ENCODE data around the gene MAPK13. TPM values are rescaled to one million over a fixed set of nuclear protein-coding genes. Genes with fewer than 3 reads are reported as not detected.

The MAPK13 gene
- total RNA-seq, 1 donor from 2014 or later = 5.8 TPM

DNA sequence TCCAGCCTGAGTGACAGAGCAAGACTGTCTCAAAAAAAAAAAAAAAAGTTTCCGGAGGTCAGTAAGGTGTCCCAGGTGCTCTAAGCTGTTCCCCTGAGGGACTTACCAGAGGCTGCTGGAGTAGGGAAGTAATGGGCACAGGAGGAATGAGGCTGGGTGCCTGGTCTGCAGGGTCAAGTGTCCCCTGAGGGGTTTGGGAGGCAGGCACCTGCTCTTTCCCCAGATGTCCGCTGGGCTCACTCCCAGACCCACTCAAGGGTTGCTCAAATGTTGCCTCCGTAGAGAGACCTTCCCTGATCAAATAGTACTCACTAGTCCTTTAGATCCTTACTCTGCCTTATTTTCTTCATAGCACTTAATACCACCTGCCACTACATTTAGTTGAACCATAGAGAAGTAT, 5.4 kb upstream of the MAPK13 start:
- Mint-ChIP-seq H3K36me3 (ENCODE audit: low read depth, unreplicated experiment) (peaks cover 8% of the 10 kb centered on the region), H3K4me3 (ENCODE audit: unreplicated experiment) (no peak overlapping the region), H3K27me3 (ENCODE audit: low read depth, unreplicated experiment) (no peaks in the 10 kb centered on the region), H3K4me1 (ENCODE audit: low read depth, unreplicated experiment) (peaks cover 26% of the 10 kb centered on the region), H3K9me3 (ENCODE audit: unreplicated experiment) (peaks cover 2% of the 10 kb centered on the region), H3K27ac (ENCODE audit: unreplicated experiment) (no peak overlapping the region)
- TF ChIP-seq EZH2 (IDR thresholded peaks at IDR 0.05; ENCODE audit: insufficient read depth, low read length) = no peak
- TF ChIP-seq, protein P1, sequence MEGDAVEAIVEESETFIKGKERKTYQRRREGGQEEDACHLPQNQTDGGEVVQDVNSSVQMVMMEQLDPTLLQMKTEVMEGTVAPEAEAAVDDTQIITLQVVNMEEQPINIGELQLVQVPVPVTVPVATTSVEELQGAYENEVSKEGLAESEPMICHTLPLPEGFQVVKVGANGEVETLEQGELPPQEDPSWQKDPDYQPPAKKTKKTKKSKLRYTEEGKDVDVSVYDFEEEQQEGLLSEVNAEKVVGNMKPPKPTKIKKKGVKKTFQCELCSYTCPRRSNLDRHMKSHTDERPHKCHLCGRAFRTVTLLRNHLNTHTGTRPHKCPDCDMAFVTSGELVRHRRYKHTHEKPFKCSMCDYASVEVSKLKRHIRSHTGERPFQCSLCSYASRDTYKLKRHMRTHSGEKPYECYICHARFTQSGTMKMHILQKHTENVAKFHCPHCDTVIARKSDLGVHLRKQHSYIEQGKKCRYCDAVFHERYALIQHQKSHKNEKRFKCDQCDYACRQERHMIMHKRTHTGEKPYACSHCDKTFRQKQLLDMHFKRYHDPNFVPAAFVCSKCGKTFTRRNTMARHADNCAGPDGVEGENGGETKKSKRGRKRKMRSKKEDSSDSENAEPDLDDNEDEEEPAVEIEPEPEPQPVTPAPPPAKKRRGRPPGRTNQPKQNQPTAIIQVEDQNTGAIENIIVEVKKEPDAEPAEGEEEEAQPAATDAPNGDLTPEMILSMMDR (IDR thresholded peaks at IDR 0.05; ENCODE audit: insufficient read depth, low read depth, low read length) = no peak
- H3K4me1 ChIP-seq (ENCODE audit: insufficient read depth, low read length) = peaks cover 15% of the 10 kb centered on the region
- H3K9ac ChIP-seq (ENCODE audit: low read length) = no peak overlapping the region
- no peak overlapping the region for H2AFZ ChIP-seq (ENCODE audit: low read depth, low read length)
- DNase-seq (ENCODE audit: low read depth) (no peak), FAIRE-seq (no peak)
- no peaks in the 10 kb centered on the region for H3K9me3 ChIP-seq (ENCODE audit: insufficient read depth, low read depth, low read length)
- no peaks in the 10 kb centered on the region for H3K79me2 ChIP-seq (ENCODE audit: insufficient read depth, low read length)
- no peaks in the 10 kb centered on the region for H3K36me3 ChIP-seq (ENCODE audit: insufficient read depth, low read length)
- no peaks in the 10 kb centered on the region for H4K20me1 ChIP-seq (ENCODE audit: insufficient read depth, low read length)
- H3K27ac ChIP-seq (ENCODE audit: low read depth, low read length) = no peak overlapping the region
- no peak overlapping the region for H3K4me2 ChIP-seq (ENCODE audit: low read length)
- H3K4me3 ChIP-seq (ENCODE audit: insufficient read depth, low read depth, low read length) = no peak overlapping the region
- no peaks in the 10 kb centered on the region for H3K27me3 ChIP-seq (ENCODE audit: insufficient read depth, low read length)

- no peak overlapping the region for H2AFZ ChIP-seq (ENCODE audit: low read depth, low read length)
- DNase-seq (ENCODE audit: low read depth) (no peak), FAIRE-seq (no peak)
- no peaks in the 10 kb centered on the region for H3K79me2 ChIP-seq (ENCODE audit: insufficient read depth, low read length)
- Mint-ChIP-seq H3K27me3 (ENCODE audit: low read depth, unreplicated experiment) (no peaks in the 10 kb centered on the region), H3K27ac (ENCODE audit: unreplicated experiment) (no peak overlapping the region), H3K9me3 (ENCODE audit: unreplicated experiment) (peaks cover 2% of the 10 kb centered on the region), H3K4me3 (ENCODE audit: unreplicated experiment) (no peak overlapping the region), H3K36me3 (ENCODE audit: low read depth, unreplicated experiment) (peaks cover 6% of the 10 kb centered on the region), H3K4me1 (ENCODE audit: low read depth, unreplicated experiment) (peaks cover 28% of the 10 kb centered on the region)
- no peak overlapping the region for H3K27ac ChIP-seq (ENCODE audit: low read depth, low read length)
- H3K36me3 ChIP-seq (ENCODE audit: insufficient read depth, low read length) = no peaks in the 10 kb centered on the region
- H3K27me3 ChIP-seq (ENCODE audit: insufficient read depth, low read length) = no peaks in the 10 kb centered on the region
- H3K4me1 ChIP-seq (ENCODE audit: insufficient read depth, low read length) = peaks cover 15% of the 10 kb centered on the region
- H3K4me3 ChIP-seq (ENCODE audit: insufficient read depth, low read depth, low read length) = no peak overlapping the region
- H3K9me3 ChIP-seq (ENCODE audit: insufficient read depth, low read depth, low read length) = no peaks in the 10 kb centered on the region
- no peaks in the 10 kb centered on the region for H4K20me1 ChIP-seq (ENCODE audit: insufficient read depth, low read length)
- TF ChIP-seq EZH2 (IDR thresholded peaks at IDR 0.05; ENCODE audit: insufficient read depth, low read length) = no peak
- TF ChIP-seq, protein P1 (IDR thresholded peaks at IDR 0.05; ENCODE audit: insufficient read depth, low read depth, low read length) = no peak
- H3K9ac ChIP-seq (ENCODE audit: low read length) = no peak overlapping the region
- H3K4me2 ChIP-seq (ENCODE audit: low read length) = no peak overlapping the region
Measured at GRCh38 chr6:36125575-36125974, 4.7 kb upstream of the MAPK13 start.

DNA sequence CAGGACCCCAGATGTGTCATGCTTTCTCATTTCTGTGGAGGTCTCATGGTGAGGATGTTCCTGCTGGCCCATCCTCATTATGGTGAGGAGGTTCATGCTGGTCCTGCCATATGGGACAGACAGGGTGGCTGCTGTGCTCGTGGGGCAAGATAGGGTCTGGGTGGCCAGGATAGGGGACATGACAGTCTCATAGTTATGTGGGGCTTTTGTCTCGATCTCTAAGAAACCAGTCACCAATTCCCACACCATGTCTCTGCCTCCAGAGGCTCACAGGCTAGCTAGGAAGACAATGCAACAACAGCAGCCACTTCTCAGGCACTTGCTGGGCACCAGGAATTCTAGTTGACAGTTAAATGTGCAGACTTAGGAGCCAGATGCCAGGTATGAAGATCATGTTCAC, 4.2 kb upstream of the MAPK13 start:
- FAIRE-seq = no peak
- Mint-ChIP-seq H3K36me3 (ENCODE audit: low read depth, unreplicated experiment) (peaks cover 4% of the 10 kb centered on the region), H3K27me3 (ENCODE audit: low read depth, unreplicated experiment) (no peaks in the 10 kb centered on the region), H3K4me1 (ENCODE audit: low read depth, unreplicated experiment) (peaks cover 23% of the 10 kb centered on the region), H3K4me3 (ENCODE audit: unreplicated experiment) (no peak overlapping the region), H3K27ac (ENCODE audit: unreplicated experiment) (no peak overlapping the region), H3K9me3 (ENCODE audit: unreplicated experiment) (peaks cover 2% of the 10 kb centered on the region)
- DNase-seq (ENCODE audit: low read depth) = no peak
- Histone ChIP-seq H3K36me3 (ENCODE audit: insufficient read depth, low read length) (no peaks in the 10 kb centered on the region), H3K9me3 (ENCODE audit: insufficient read depth, low read depth, low read length) (no peaks in the 10 kb centered on the region), H4K20me1 (ENCODE audit: insufficient read depth, low read length) (no peaks in the 10 kb centered on the region), H2AFZ (ENCODE audit: low read depth, low read length) (no peak overlapping the region), H3K4me1 (ENCODE audit: insufficient read depth, low read length) (peaks cover 12% of the 10 kb centered on the region), H3K27me3 (ENCODE audit: insufficient read depth, low read length) (no peaks in the 10 kb centered on the region), H3K4me3 (ENCODE audit: insufficient read depth, low read depth, low read length) (no peak overlapping the region), H3K27ac (ENCODE audit: low read depth, low read length) (no peak overlapping the region), H3K4me2 (ENCODE audit: low read length) (no peak overlapping the region), H3K79me2 (ENCODE audit: insufficient read depth, low read length) (no peaks in the 10 kb centered on the region), H3K9ac (ENCODE audit: low read length) (no peak overlapping the region)
- TF ChIP-seq EZH2 (IDR thresholded peaks at IDR 0.05; ENCODE audit: insufficient read depth, low read length) = no peak
- TF ChIP-seq, protein P1 (IDR thresholded peaks at IDR 0.05; ENCODE audit: insufficient read depth, low read depth, low read length) = no peak
